Uterus (tissue), 4 donors: Measurements from ENCODE around the gene LILRB5. TPM values are rescaled to one million over a fixed set of nuclear protein-coding genes. Genes with fewer than 3 reads are reported as not detected.

Source experiments
- DNase-seq, 2 donors: peaks; one replicate each; pipeline ENCODE4 v3.0.0-alpha.2; 2019 to 2020
- H3K27ac ChIP-seq, 2 donors: fragments of 200-600 bp; sonication (generic); 1 replicate in 1 of 2; 2 replicates in 1 of 2; pipeline ENCODE4 v1.5.1; 2016 to 2018
- H3K27me3 ChIP-seq, 2 donors: fragments of 200-600 bp; sonication (generic); one replicate each; pipeline ENCODE4 v1.5.1; 2018 to 2019; ENCODE audit warnings: control low read depth in 1 of 2
- H3K36me3 ChIP-seq, 2 donors: fragments of 200-600 bp; sonication (generic); one replicate each; pipeline ENCODE4 v1.5.1; 2019; ENCODE audit warnings: control low read depth in 1 of 2
- H3K4me1 ChIP-seq, 2 donors: fragments of 200-600 bp; sonication (generic); one replicate each; pipeline ENCODE4 v1.5.1; 2018 to 2019; ENCODE audit warnings: control low read depth in 1 of 2
- H3K4me3 ChIP-seq, 2 donors: fragments of 200-600 bp; sonication (generic); 1 replicate in 1 of 2; 2 replicates in 1 of 2; pipeline ENCODE4 v1.5.1; 2018 to 2019; ENCODE audit warnings: mild to moderate bottlenecking in 1 of 2
- H3K9me3 ChIP-seq, 2 donors: fragments of 200-600 bp; sonication (generic); one replicate each; pipeline ENCODE4 v1.5.1; 2019; ENCODE audit warnings: control low read depth in 1 of 2
- CTCF ChIP-seq, 4 experiments: fragments of 200-600 bp in 2 of 4; fragments of 450-650 bp in 2 of 4; sonication (generic) in 2 of 4; IDR thresholded peaks; one replicate each; pipeline ENCODE4 v1.5.1; 2016 to 2019; ENCODE audit warnings: antibody characterized with exemption in 4 of 4, mild to moderate bottlenecking in 2 of 4, moderate library complexity in 1 of 4
- POLR2A ChIP-seq, 2 donors: fragments of 450-650 bp; IDR thresholded peaks; one replicate each; pipeline ENCODE4 v1.6.1; 2016; ENCODE audit warnings: antibody characterized with exemption in 2 of 2, mild to moderate bottlenecking in 1 of 2, moderate library complexity in 1 of 2
- intact Hi-C: fragments of 100-400 bp; cut with DNase I; formaldehyde crosslinking; loops from one replicate; pipeline ENCODE4 v1.15.1; 2023; ENCODE audit warnings: low total_unique reads
- total RNA-seq, 4 donors: library from RNA; depleted of rRNA in 3 of 4; stranded (reverse); fragments of >200 nt in 3 of 4; gene quantifications; one replicate each; pipeline versions ENCODE4 v1.1.0 to v1.2.4, GENCODE V29; 2014 to 2023
- donor health status: DM: yes; HTN: yes; CAD: no.

LILRB5 gene
- total RNA-seq, 4 donors from 2014 or later = 3.2 to 3.7 (median 3.7) TPM; not detected in 1

- Histone ChIP-seq H3K9me3 (no peaks in the 10 kb centered on the region), H3K27me3 (no peaks in the 10 kb centered on the region), H3K4me1 (peaks cover 0 to 10% of the 10 kb centered on the region in 2 donors), H3K27ac (no peak overlapping the region), H3K4me3 (no peak overlapping the region), H3K36me3 (no peaks in the 10 kb centered on the region)
- intact Hi-C loops = no loop called here
- TF ChIP-seq CTCF (IDR thresholded peaks at IDR 0.05) (no peak), POLR2A (IDR thresholded peaks at IDR 0.05) (no peak)
- no peak for DNase-seq
Observed at GRCh38 chr19:54211235-54211634, 45.8 kb downstream of the LILRB5 start.

- peaks cover 0 to 10% of the 10 kb centered on the region in 2 donors for H3K4me1 ChIP-seq
- no peaks in the 10 kb centered on the region for H3K36me3 ChIP-seq
- intact Hi-C loops = no loop called here
- H3K4me3 ChIP-seq = no peak overlapping the region
- H3K9me3 ChIP-seq = no peaks in the 10 kb centered on the region
- peak overlapping the region; percentile 63 to 74 for H3K27ac ChIP-seq
- TF ChIP-seq CTCF (IDR thresholded peaks at IDR 0.05) (no peak), POLR2A (IDR thresholded peaks at IDR 0.05) (no peak)
- peak; percentile 80 to 83 for DNase-seq
- no peaks in the 10 kb centered on the region for H3K27me3 ChIP-seq
Observed at GRCh38 chr19:54209811-54210494, 47.1 kb downstream of the LILRB5 start.

GRCh38 chr19:54209058-54209810 lies 47.8 kb downstream of the LILRB5 start:
- H3K36me3 ChIP-seq = no peaks in the 10 kb centered on the region
- no peak overlapping the region for H3K4me3 ChIP-seq
- H3K4me1 ChIP-seq = peaks cover 0 to 10% of the 10 kb centered on the region in 2 donors
- no peaks in the 10 kb centered on the region for H3K27me3 ChIP-seq
- H3K9me3 ChIP-seq = no peaks in the 10 kb centered on the region
- peak overlapping the region; percentile 63 to 74 for H3K27ac ChIP-seq
- intact Hi-C loops = no loop called here
- TF ChIP-seq POLR2A (IDR thresholded peaks at IDR 0.05) (no peak), CTCF (IDR thresholded peaks at IDR 0.05) (no peak)
- DNase-seq = no peak

GRCh38 chr19:54208784-54209057 lies 48.4 kb downstream of the LILRB5 start:
- intact Hi-C loops = no loop called here
- H3K4me3 ChIP-seq = no peak overlapping the region
- H3K36me3 ChIP-seq = no peaks in the 10 kb centered on the region
- peaks cover 0 to 10% of the 10 kb centered on the region in 2 donors for H3K4me1 ChIP-seq
- no peak for DNase-seq
- peak overlapping the region in 1 of 2 donors; percentile 74 for H3K27ac ChIP-seq
- TF ChIP-seq CTCF (IDR thresholded peaks at IDR 0.05) = no peak
- no peak for TF ChIP-seq POLR2A (IDR thresholded peaks at IDR 0.05)
- no peaks in the 10 kb centered on the region for H3K27me3 ChIP-seq
- no peaks in the 10 kb centered on the region for H3K9me3 ChIP-seq
